Transverse colon (tissue), 4 donors: Measurements from ENCODE around the gene GRM4. TPM values are rescaled to one million over a fixed set of nuclear protein-coding genes. Genes with fewer than 3 reads are reported as not detected.

ENCODE experiments used
- DNase-seq: peaks from one replicate; pipeline ENCODE4 v3.0.0-alpha.2; 2019
- H3K27ac ChIP-seq, 4 donors: fragments of 200-600 bp; sonication (generic); 2 replicates each; pipeline ENCODE4 v1.5.1; 2016 to 2018; ENCODE audit warnings: inconsistent platforms in 4 of 4
- H3K27me3 ChIP-seq: fragments of 200-600 bp; sonication (generic); 2 replicates; pipeline ENCODE4 v1.5.1; 2017; ENCODE audit warnings: inconsistent platforms
- H3K36me3 ChIP-seq, 4 donors: fragments of 200-600 bp; sonication (generic); 2 replicates each; pipeline ENCODE4 v1.5.1; 2017 to 2019; ENCODE audit warnings: inconsistent platforms in 4 of 4
- H3K4me1 ChIP-seq, 4 donors: fragments of 200-600 bp; sonication (generic); 2 replicates each; pipeline ENCODE4 v1.5.1; 2017 to 2020; ENCODE audit warnings: inconsistent platforms in 4 of 4
- H3K4me3 ChIP-seq, 4 donors: fragments of 200-600 bp; sonication (generic); 1 replicate in 1 of 4; 2 replicates in 3 of 4; pipeline versions ENCODE4 v1.5.1 to v1.6.1; 2017 to 2019; ENCODE audit warnings: inconsistent platforms in 4 of 4
- H3K9me3 ChIP-seq, 2 donors: fragments of 200-600 bp; sonication (generic); 2 replicates each; pipeline ENCODE4 v1.5.1; 2017 to 2019; ENCODE audit warnings: inconsistent platforms in 2 of 2
- CTCF ChIP-seq, 5 experiments: fragments of 200-600 bp in 3 of 5; fragments of 450-650 bp in 2 of 5; sonication (generic) in 3 of 5; IDR thresholded peaks; 1 replicate in 2 of 5; 2 replicates in 3 of 5; pipeline ENCODE4 v1.5.1; 2016 to 2017; ENCODE audit warnings: antibody characterized with exemption in 5 of 5, inconsistent platforms in 3 of 5, mild to moderate bottlenecking in 2 of 5, moderate library complexity in 1 of 5
- EP300 ChIP-seq: sonication (generic); formaldehyde crosslinking; IDR thresholded peaks from one replicate; pipeline ENCODE4 v1.6.1; 2017; ENCODE audit warnings: antibody characterized with exemption, low read depth
- POLR2A ChIP-seq: fragments of 450-650 bp; IDR thresholded peaks from one replicate; pipeline ENCODE4 v1.6.1; 2016; ENCODE audit warnings: antibody characterized with exemption, mild to moderate bottlenecking, moderate library complexity
- POLR2AphosphoS5 ChIP-seq, 3 donors: sonication (generic); formaldehyde crosslinking; IDR thresholded peaks; one replicate each; pipeline ENCODE4 v1.6.1; 2016; ENCODE audit warnings: antibody characterized with exemption in 3 of 3
- WGBS, 2 donors: methylation state at CpG; one replicate each; pipeline ENCODE4 v1.1.5; 2018; ENCODE audit warnings: low coverage in 1 of 2; 5-methylcytosine and 5-hydroxymethylcytosine counted together
- in situ Hi-C, 4 donors: fragments of 200-750 bp; cut with MboI; loops; one replicate each; pipeline versions ENCODE4 v1.15.0 to v1.15.1; 2017; ENCODE audit warnings: low sequenced_read_pairs in 3 of 4, low pct_ligation_motif_present in 1 of 4, low pct_unique_long_range_greater_than_20kb in 1 of 4
- intact Hi-C: fragments of 100-400 bp; cut with DNase I; formaldehyde crosslinking; loops from one replicate; pipeline ENCODE4 v1.15.1; 2023; ENCODE audit warnings: low total_unique reads
- total RNA-seq, 4 donors: library from RNA; depleted of rRNA; stranded (reverse); fragments of >200 nt; gene quantifications; one replicate each; pipeline ENCODE4 v1.1.0, GENCODE V29; 2016

GRM4 gene
- total RNA-seq, 4 donors from 2014 or later, result not detected

GRCh38 chr6:34062156-34062555 lies 83.7 kb downstream of the GRM4 start:
- no peaks in the 10 kb centered on the region for H3K4me1 ChIP-seq
- DNase-seq, result no peak
- H3K36me3 ChIP-seq, result no peaks in the 10 kb centered on the region
- H3K4me3 ChIP-seq, result no peak overlapping the region
- intact Hi-C loops (no loop called here), in situ Hi-C loops (no loop called here)
- H3K27me3 ChIP-seq, result peaks cover 45% of the 10 kb centered on the region
- TF ChIP-seq POLR2AphosphoS5 (IDR thresholded peaks at IDR 0.05) (no peak), CTCF (IDR thresholded peaks at IDR 0.05) (no peak), POLR2A (no peak), EP300 (no peak)
- H3K9me3 ChIP-seq, result no peaks in the 10 kb centered on the region
- H3K27ac ChIP-seq, result no peak overlapping the region
- WGBS, 2 donors, result 83 to 91% methylated on average over 2 to 3 of the region's 3 CpGs

DNA sequence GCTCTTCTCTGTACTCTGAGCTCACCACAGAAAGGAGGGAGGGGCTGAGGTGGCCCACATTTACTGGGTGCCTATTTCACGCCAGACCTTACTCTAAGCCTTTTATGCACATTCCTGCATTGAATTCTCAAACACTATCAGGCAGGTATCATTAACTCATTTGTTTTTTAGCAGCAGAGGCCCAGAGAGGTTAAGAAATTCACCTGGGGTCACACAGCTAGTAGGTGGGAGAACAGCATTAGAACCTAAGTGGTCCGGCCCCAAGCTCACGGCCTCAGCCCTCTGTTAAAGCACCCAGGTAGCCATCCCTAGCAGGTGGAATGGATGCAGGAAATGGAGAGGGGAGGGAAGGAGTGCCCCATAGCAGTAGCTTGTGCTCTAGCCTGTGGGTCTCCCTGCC lies 84.5 kb downstream of the GRM4 start:
- intact Hi-C loops, result no loop called here
- Histone ChIP-seq H3K27ac (no peak overlapping the region), H3K4me3 (no peak overlapping the region), H3K27me3 (peaks cover 38% of the 10 kb centered on the region), H3K4me1 (peaks cover 0 to 5% (median 0%) of the 10 kb centered on the region in 4 donors), H3K36me3 (no peaks in the 10 kb centered on the region), H3K9me3 (no peaks in the 10 kb centered on the region)
- in situ Hi-C loops, result no loop called here
- no peak for TF ChIP-seq EP300
- TF ChIP-seq POLR2AphosphoS5 (IDR thresholded peaks at IDR 0.05), result no peak
- no peak for TF ChIP-seq CTCF (IDR thresholded peaks at IDR 0.05)
- TF ChIP-seq POLR2A, result no peak
- WGBS, 2 donors, result 78% methylated on average over 3 of the region's 3 CpGs; no CpG with 5 or more reads in 1 of the 2 donors
- DNase-seq, result no peak

- no peak overlapping the region for H3K27ac ChIP-seq
- peaks cover 23% of the 10 kb centered on the region for H3K27me3 ChIP-seq
- H3K4me1 ChIP-seq, result peaks cover 0 to 7% (median 0%) of the 10 kb centered on the region in 4 donors
- H3K9me3 ChIP-seq, result no peaks in the 10 kb centered on the region
- intact Hi-C loops, result loop anchor here (5.0 kb wide), 1 partner anchor 92 kb away; no protein-coding TSS in a partner anchor
- no peak overlapping the region for H3K4me3 ChIP-seq
- WGBS, 2 donors, result 84% methylated on average over 3 of the region's 3 CpGs; no CpG with 5 or more reads in 1 of the 2 donors
- in situ Hi-C loops, result loop anchor here in 1 of 4 donors (10.0 kb wide), 1 partner anchor 95 kb away; no protein-coding TSS in a partner anchor
- DNase-seq, result no peak
- no peaks in the 10 kb centered on the region for H3K36me3 ChIP-seq
- TF ChIP-seq POLR2A (no peak), POLR2AphosphoS5 (IDR thresholded peaks at IDR 0.05) (no peak), CTCF (IDR thresholded peaks at IDR 0.05) (no peak), EP300 (no peak)
These were observed 86.0 kb downstream of the GRM4 start for GRCh38 chr6:34059914-34060313.

GRCh38 chr6:34059136-34059731 lies 86.7 kb downstream of the GRM4 start:
- no peak overlapping the region for H3K4me3 ChIP-seq
- DNase-seq, result no peak
- TF ChIP-seq CTCF (IDR thresholded peaks at IDR 0.05) (no peak), POLR2AphosphoS5 (IDR thresholded peaks at IDR 0.05) (no peak), POLR2A (no peak), EP300 (no peak)
- H3K27me3 ChIP-seq, result peaks cover 17% of the 10 kb centered on the region
- intact Hi-C loops, result loop anchor here (5.0 kb wide), 1 partner anchor 93 kb away; no protein-coding TSS in a partner anchor
- 86 to 100% methylated on average over 1 to 17 of the region's 17 CpGs for WGBS, 2 donors
- no peaks in the 10 kb centered on the region for H3K9me3 ChIP-seq
- in situ Hi-C loops, result loop anchor here in 1 of 4 donors (10.0 kb wide), 1 partner anchor 96 kb away; no protein-coding TSS in a partner anchor
- no peaks in the 10 kb centered on the region for H3K36me3 ChIP-seq
- H3K27ac ChIP-seq, result no peak overlapping the region
- H3K4me1 ChIP-seq, result peaks cover 0 to 7% (median 0%) of the 10 kb centered on the region in 4 donors
